Bone marrow (tissue), 2 donors: ENCODE measurements around the gene EIF6.
A peak's percentile ranks its signal among the peaks of the same experiment; 100 is the strongest.
"Not testable (repeated sequence)": the region's sequence is repeated elsewhere in the genome, so short reads cannot be mapped to it uniquely, and the experiment has no call there.

Experiments used
- DNase-seq, 2 donors: peaks; one replicate each; lab custom pipeline; 2025; lab: John Stamatoyannopoulos, UW

The EIF6 gene

GRCh38 chr20:35284267-35284991 is at the start of gene EIF6:
Gene EIF6, minus strand, starts transcription at chr20:35284772. Its CDS starts 285 bp downstream, at chr20:35284487.
- DNase-seq: peak; percentile 32 to 45

GRCh38 chr20:35333606-35334005 is 49.0 kb upstream of the EIF6 start:
- no peak for DNase-seq

GRCh38 chr20:35332540-35333200 is 48.1 kb upstream of the EIF6 start:
- DNase-seq: no peak

GRCh38 chr20:35329435-35330139 is 45.0 kb upstream of the EIF6 start:
- DNase-seq: peak in 1 of 2 donors; percentile 24

GRCh38 chr20:35328689-35329088 is 44.1 kb upstream of the EIF6 start:
- no peak for DNase-seq

GRCh38 chr20:35328095-35328685 is 43.6 kb upstream of the EIF6 start:
- DNase-seq: no peak

GRCh38 chr20:35327074-35327976 is 42.8 kb upstream of the EIF6 start:
- no peak for DNase-seq

GRCh38 chr20:35326740-35327073 is 42.1 kb upstream of the EIF6 start:
- no peak for DNase-seq

- DNase-seq: no peak
Observed at GRCh38 chr20:35326021-35326739, 41.6 kb upstream of the EIF6 start.

GRCh38 chr20:35325401-35325800 is 40.8 kb upstream of the EIF6 start:
- no peak for DNase-seq

GRCh38 chr20:35320396-35321126 is 36.0 kb upstream of the EIF6 start:
- no peak for DNase-seq

GRCh38 chr20:35319871-35320197 is 35.3 kb upstream of the EIF6 start:
- DNase-seq: no peak

GRCh38 chr20:35319192-35319870 is 34.8 kb upstream of the EIF6 start:
- no peak for DNase-seq

- DNase-seq: no peak
Observed at GRCh38 chr20:35318502-35319157, 34.1 kb upstream of the EIF6 start.

- DNase-seq: no peak
Observed at GRCh38 chr20:35317416-35318210, 33.0 kb upstream of the EIF6 start.

GRCh38 chr20:35316086-35316485 is 31.5 kb upstream of the EIF6 start:
- no peak for DNase-seq

- DNase-seq: not testable (repeated sequence)
Observed at GRCh38 chr20:35315632-35316020, 31.1 kb upstream of the EIF6 start.

GRCh38 chr20:35314816-35315631 is 30.5 kb upstream of the EIF6 start:
- no peak for DNase-seq
